Spleen (tissue), 11 donors: ENCODE measurements around the gene RAB3IL1. TPM values are rescaled to one million over a fixed set of nuclear protein-coding genes. Genes with fewer than 3 reads are reported as not detected.

Experiments
- DNase-seq: peaks from one replicate; pipeline ENCODE4 v3.0.0-alpha.2; 2020
- H3K27ac ChIP-seq, 8 donors: fragments of 200-600 bp; sonication (generic) in 7 of 8; 1 replicate in 4 of 8; 2 replicates in 4 of 8; pipeline versions ENCODE4 v1.5.0 to v1.8.0; 2016 to 2021; ENCODE audit warnings: inconsistent platforms in 4 of 8, mild to moderate bottlenecking in 4 of 8, moderate library complexity in 1 of 8
- H3K27me3 ChIP-seq, 7 donors: fragments of 200-600 bp; sonication (generic) in 6 of 7; replicated peaks in 1 of 7; 1 replicate in 4 of 7; 2 replicates in 3 of 7; pipeline versions ENCODE4 v1.5.0 to v1.8.0; 2016 to 2021; ENCODE audit warnings: inconsistent platforms in 3 of 7, mild to moderate bottlenecking in 1 of 7
- H3K36me3 ChIP-seq, 6 donors: fragments of 200-600 bp; sonication (generic) in 5 of 6; 1 replicate in 4 of 6; 2 replicates in 2 of 6; pipeline versions ENCODE4 v1.5.0 to v1.8.0; 2016 to 2021; ENCODE audit warnings: inconsistent platforms in 2 of 6
- H3K4me1 ChIP-seq, 6 donors: fragments of 200-600 bp; sonication (generic) in 5 of 6; 1 replicate in 3 of 6; 2 replicates in 3 of 6; pipeline versions ENCODE4 v1.5.0 to v1.8.0; 2016 to 2021; ENCODE audit warnings: inconsistent platforms in 3 of 6
- H3K4me3 ChIP-seq, 8 donors: fragments of 200-600 bp; sonication (generic) in 7 of 8; 1 replicate in 4 of 8; 2 replicates in 4 of 8; pipeline versions ENCODE4 v1.5.0 to v1.8.0; 2016 to 2021; ENCODE audit warnings: inconsistent platforms in 4 of 8, mild to moderate bottlenecking in 4 of 8, moderate library complexity in 2 of 8
- H3K9me3 ChIP-seq, 8 donors: fragments of 200-600 bp; sonication (generic) in 7 of 8; 1 replicate in 4 of 8; 2 replicates in 4 of 8; pipeline versions ENCODE4 v1.5.0 to v1.8.0; 2016 to 2021; ENCODE audit warnings: inconsistent platforms in 4 of 8
- POLR2A ChIP-seq, 3 donors: fragments of 450-650 bp; IDR thresholded peaks; one replicate each; pipeline ENCODE4 v1.5.1; 2017; ENCODE audit warnings: antibody characterized with exemption in 3 of 3, mild to moderate bottlenecking in 1 of 3
- POLR2AphosphoS5 ChIP-seq, 3 donors: sonication (generic); formaldehyde crosslinking; IDR thresholded peaks; one replicate each; pipeline ENCODE4 v1.5.1; 2017; ENCODE audit warnings: antibody characterized with exemption in 3 of 3
- WGBS, 5 donors: extraction: QIAGEN DNeasy Blood & Tissue Kit in 3 of 5; methylation state at CpG; one replicate each; pipeline versions ENCODE4 v1.1.5 to v1.1.7; 2013 to 2018; 5-methylcytosine and 5-hydroxymethylcytosine counted together
- intact Hi-C: fragments of 100-400 bp; cut with DNase I; formaldehyde crosslinking; loops from one replicate; pipeline ENCODE4 v1.15.0; 2023; ENCODE audit warnings: low total_unique reads
- polyA plus RNA-seq, 3 donors: library from polyadenylated mRNA; stranded (reverse); fragments of 200-250 nt; gene quantifications; one replicate each; pipeline ENCODE4 v1.2.1, GENCODE V29; 2013
- total RNA-seq, 7 donors: library from RNA; depleted of rRNA in 3 of 7; stranded (reverse); fragments of >200 nt in 3 of 7; fragmentation: NEBNext Ultra II Directional in 4 of 7; extraction: Animal tissue kit (Norgen Biotek cat#: 25700) in 4 of 7; gene quantifications; one replicate each; pipeline versions ENCODE4 v1.1.0 to v1.2.1, GENCODE V29; 2016 to 2021
- TF ChIP-seq, protein P1 (sequence below), 11 experiments: fragments of 200-600 bp in 7 of 11; fragments of 450-650 bp in 4 of 11; sonication (generic) in 4 of 11; IDR thresholded peaks in 8 of 11; conservative IDR thresholded peaks in 3 of 11; 1 replicate in 7 of 11; 2 replicates in 4 of 11; pipeline versions ENCODE4 v1.4.0 to v1.8.0; 2016 to 2021; ENCODE audit warnings: antibody characterized with exemption in 11 of 11, inconsistent platforms in 4 of 11, mild to moderate bottlenecking in 1 of 11
- donor health status: healthy with polysubstance abuse.
- donor health status: DM: no; HTN: no; CAD: no; lungs with moderate emphysema.
- donor health status: DM: no; HTN: no; CAD: no.
- donor health status: Bipolar disorder and iron deficiency.
- donor health status: healthy.
- donor health status: DM: no; HTN: no; CAD: no.
- donor health status: DM: yes; HTN: yes; CAD: no.

The RAB3IL1 gene
- total and polyA plus RNA-seq, 10 donors = 6.5 to 57.1 (median 34.6) TPM

DNA sequence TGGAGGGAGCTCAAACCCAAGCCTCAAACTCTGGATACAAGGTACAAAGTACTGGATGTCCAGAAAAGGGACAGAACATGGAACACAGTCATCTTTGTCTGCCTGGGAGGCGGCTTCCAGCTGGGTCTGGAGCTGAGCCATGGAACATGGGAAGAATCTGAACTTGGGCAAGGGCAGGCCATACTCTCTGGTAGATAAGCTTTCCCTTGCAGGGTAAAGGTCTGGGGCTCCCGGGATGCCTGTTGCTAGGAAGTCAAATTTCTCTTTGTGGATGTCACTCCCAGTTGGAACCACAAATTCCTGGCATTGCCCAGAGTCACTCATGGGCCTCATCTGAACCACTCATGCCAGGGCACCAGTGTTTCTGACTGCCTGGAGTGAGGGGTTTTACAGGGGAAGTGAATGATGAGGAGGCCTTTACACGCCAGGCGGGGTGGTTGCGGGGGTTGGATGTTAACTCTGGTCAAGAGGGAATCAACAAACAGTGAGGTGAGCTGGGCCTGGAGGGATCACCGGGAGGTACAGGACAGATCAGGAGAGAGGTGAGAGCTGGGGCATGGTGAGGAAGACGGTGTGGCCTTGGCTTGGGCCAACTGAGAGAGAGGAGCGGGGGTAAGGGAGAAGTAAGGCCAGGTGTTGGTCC lies 44.3 kb upstream of the RAB3IL1 start:
- Histone ChIP-seq H3K27me3 (no peaks in the 10 kb centered on the region), H3K4me3 (peak overlapping the region in 1 of 8 donors; percentile 100), H3K4me1 (peaks cover 26 to 85% (median 61%) of the 10 kb centered on the region in 6 donors), H3K36me3 (peaks cover 0 to 93% (median 19%) of the 10 kb centered on the region in 6 donors), H3K9me3 (no peaks in the 10 kb centered on the region), H3K27ac (peak overlapping the region; percentile 27 to 100 (median 99))
- intact Hi-C loops = no loop called here
- no peak for TF ChIP-seq POLR2A (IDR thresholded peaks at IDR 0.05)
- peak in 1 of 3 donors; percentile 48 for TF ChIP-seq POLR2AphosphoS5 (IDR thresholded peaks at IDR 0.05)
- WGBS, 5 donors = 89 to 96% (median 90%) methylated on average over 8 of the region's 8 CpGs
- DNase-seq = peak; percentile 68

DNA sequence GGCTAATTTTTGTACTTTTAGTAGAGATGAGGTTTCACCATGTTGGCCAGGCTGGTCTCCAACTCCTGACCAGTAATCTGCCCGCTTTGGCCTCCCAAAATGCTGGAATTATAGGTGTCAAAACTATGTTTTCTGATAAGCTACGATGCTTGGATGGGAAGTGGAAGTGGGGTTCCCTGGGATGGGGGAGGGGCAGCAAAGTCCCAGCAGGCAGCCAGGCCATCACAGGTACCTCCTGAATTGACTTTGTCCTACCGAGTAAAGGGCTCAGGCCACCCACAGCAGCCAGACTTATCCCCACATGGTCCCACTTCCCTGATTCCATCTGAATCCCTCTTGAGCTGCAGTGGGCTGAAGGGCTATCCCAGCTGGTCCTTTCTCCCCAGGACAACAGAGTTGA lies 43.2 kb upstream of the RAB3IL1 start:
- TF ChIP-seq POLR2A (IDR thresholded peaks at IDR 0.05) = no peak
- TF ChIP-seq, protein P1, sequence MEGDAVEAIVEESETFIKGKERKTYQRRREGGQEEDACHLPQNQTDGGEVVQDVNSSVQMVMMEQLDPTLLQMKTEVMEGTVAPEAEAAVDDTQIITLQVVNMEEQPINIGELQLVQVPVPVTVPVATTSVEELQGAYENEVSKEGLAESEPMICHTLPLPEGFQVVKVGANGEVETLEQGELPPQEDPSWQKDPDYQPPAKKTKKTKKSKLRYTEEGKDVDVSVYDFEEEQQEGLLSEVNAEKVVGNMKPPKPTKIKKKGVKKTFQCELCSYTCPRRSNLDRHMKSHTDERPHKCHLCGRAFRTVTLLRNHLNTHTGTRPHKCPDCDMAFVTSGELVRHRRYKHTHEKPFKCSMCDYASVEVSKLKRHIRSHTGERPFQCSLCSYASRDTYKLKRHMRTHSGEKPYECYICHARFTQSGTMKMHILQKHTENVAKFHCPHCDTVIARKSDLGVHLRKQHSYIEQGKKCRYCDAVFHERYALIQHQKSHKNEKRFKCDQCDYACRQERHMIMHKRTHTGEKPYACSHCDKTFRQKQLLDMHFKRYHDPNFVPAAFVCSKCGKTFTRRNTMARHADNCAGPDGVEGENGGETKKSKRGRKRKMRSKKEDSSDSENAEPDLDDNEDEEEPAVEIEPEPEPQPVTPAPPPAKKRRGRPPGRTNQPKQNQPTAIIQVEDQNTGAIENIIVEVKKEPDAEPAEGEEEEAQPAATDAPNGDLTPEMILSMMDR (IDR thresholded peaks at IDR 0.05 in 8 of 11, conservative IDR thresholded peaks at IDR 0.05 in 3 of 11) = no peak
- TF ChIP-seq POLR2AphosphoS5 (IDR thresholded peaks at IDR 0.05) = no peak
- peak overlapping the region in 4 of 8 donors; percentile 99 to 100 (median 100) for H3K27ac ChIP-seq
- H3K36me3 ChIP-seq = peaks cover 0 to 86% (median 17%) of the 10 kb centered on the region in 6 donors
- peak; percentile 55 for DNase-seq
- intact Hi-C loops = no loop called here
- H3K4me1 ChIP-seq = peaks cover 30 to 85% (median 59%) of the 10 kb centered on the region in 6 donors
- H3K4me3 ChIP-seq = no peak overlapping the region
- no peaks in the 10 kb centered on the region for H3K9me3 ChIP-seq
- WGBS, 5 donors = 80 to 85% (median 84%) methylated on average over 3 of the region's 3 CpGs
- H3K27me3 ChIP-seq = peaks cover 0 to 6% (median 0%) of the 10 kb centered on the region in 7 donors

DNA sequence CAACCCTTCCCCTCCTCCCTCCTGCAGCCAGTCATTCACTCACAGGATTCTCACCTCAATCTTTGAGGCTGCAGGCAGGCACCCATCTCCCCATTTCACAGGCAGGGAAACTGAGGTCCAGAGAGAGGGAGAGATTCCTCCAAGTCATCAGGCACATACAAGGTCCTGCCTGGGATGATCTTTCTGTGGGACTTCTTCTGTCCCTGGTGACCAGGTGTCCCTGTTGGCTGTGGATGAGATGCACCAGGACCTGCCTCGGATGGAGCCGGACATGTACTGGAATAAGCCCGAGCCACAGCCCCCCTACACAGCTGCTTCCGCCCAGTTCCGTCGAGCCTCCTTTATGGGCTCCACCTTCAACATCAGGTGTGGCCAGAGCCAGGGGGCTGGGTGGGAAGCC lies 42.3 kb upstream of the RAB3IL1 start:
- peak overlapping the region in 5 of 8 donors; percentile 13 to 100 (median 40) for H3K27ac ChIP-seq
- no peak overlapping the region for H3K4me3 ChIP-seq
- TF ChIP-seq POLR2AphosphoS5 (IDR thresholded peaks at IDR 0.05) (peak in 1 of 3 donors; percentile 25), POLR2A (IDR thresholded peaks at IDR 0.05) (no peak)
- H3K27me3 ChIP-seq = peaks cover 0 to 15% (median 4%) of the 10 kb centered on the region in 7 donors
- intact Hi-C loops = no loop called here
- peaks cover 0 to 78% (median 11%) of the 10 kb centered on the region in 6 donors for H3K36me3 ChIP-seq
- 80 to 98% (median 91%) methylated on average over 6 of the region's 6 CpGs for WGBS, 5 donors
- DNase-seq = peak; percentile 71
- H3K9me3 ChIP-seq = no peaks in the 10 kb centered on the region
- peaks cover 27 to 85% (median 59%) of the 10 kb centered on the region in 6 donors for H3K4me1 ChIP-seq

DNA sequence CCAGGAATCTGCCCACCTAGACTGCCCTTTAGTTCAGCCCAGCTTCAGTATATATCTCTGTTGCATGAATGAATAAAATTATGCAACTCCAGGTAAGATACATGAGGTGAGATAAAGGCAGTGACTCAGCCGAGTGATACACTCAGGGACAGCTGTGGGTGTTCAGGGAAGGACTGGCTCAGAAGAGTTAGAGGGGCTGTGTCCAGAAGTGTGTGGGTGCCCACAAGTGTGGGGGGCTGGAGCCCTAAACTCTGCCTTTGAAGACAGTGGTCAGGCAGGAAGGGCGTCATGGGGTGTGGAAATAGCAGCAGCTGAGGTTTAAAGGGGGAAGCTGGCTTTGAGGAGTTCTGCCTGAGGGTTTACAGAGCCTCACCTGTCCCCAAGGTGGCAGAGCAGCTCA lies 41.7 kb upstream of the RAB3IL1 start:
- intact Hi-C loops = no loop called here
- peak; percentile 38 for DNase-seq
- H3K4me1 ChIP-seq = peaks cover 21 to 85% (median 58%) of the 10 kb centered on the region in 6 donors
- H3K27me3 ChIP-seq = peaks cover 0 to 20% (median 4%) of the 10 kb centered on the region in 7 donors
- H3K4me3 ChIP-seq = no peak overlapping the region
- H3K36me3 ChIP-seq = peaks cover 0 to 72% (median 5%) of the 10 kb centered on the region in 6 donors
- H3K27ac ChIP-seq = peak overlapping the region in 3 of 8 donors; percentile 13 to 100 (median 40)
- 31 to 54% (median 41%) methylated on average over 2 of the region's 2 CpGs for WGBS, 5 donors
- no peak for TF ChIP-seq POLR2A (IDR thresholded peaks at IDR 0.05)
- no peak for TF ChIP-seq POLR2AphosphoS5 (IDR thresholded peaks at IDR 0.05)
- TF ChIP-seq, protein P1 (IDR thresholded peaks at IDR 0.05 in 8 of 11, conservative IDR thresholded peaks at IDR 0.05 in 3 of 11) = no peak
- no peaks in the 10 kb centered on the region for H3K9me3 ChIP-seq

DNA sequence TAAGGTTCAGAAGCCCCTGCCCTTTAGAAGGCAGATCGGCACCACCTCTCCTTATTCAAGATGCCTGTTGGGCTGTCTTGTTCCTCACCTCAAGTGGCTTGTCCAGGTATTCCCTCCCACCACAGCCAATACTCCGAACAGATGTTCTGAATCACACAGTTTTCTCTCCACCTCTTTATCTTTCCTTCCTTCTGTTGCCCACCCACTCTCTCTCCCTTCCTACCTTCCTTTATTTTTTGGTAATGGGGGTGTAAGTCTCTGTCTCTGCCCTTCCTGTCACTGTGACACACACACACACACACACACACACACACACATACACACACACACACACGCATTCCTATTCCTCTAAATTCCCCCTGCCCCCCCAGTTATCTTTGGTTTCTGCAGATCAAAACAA lies 41.2 kb upstream of the RAB3IL1 start:
- Histone ChIP-seq H3K36me3 (peaks cover 0 to 67% (median 3%) of the 10 kb centered on the region in 6 donors), H3K4me1 (peaks cover 16 to 84% (median 53%) of the 10 kb centered on the region in 6 donors), H3K27me3 (peaks cover 0 to 22% (median 4%) of the 10 kb centered on the region in 7 donors), H3K27ac (peak overlapping the region in 2 of 8 donors; percentile 40 to 100), H3K9me3 (no peaks in the 10 kb centered on the region), H3K4me3 (no peak overlapping the region)
- WGBS, 5 donors = 62 to 81% (median 68%) methylated on average over 3 of the region's 3 CpGs
- intact Hi-C loops = no loop called here
- no peak for TF ChIP-seq POLR2AphosphoS5 (IDR thresholded peaks at IDR 0.05)
- DNase-seq = no peak
